Measurements from ENCODE around the gene TOP3A.
"Not testable (repeated sequence)": the region's sequence is repeated elsewhere in the genome, so short reads cannot be mapped to it uniquely, and the experiment has no call there.

TOP3A gene

DNA sequence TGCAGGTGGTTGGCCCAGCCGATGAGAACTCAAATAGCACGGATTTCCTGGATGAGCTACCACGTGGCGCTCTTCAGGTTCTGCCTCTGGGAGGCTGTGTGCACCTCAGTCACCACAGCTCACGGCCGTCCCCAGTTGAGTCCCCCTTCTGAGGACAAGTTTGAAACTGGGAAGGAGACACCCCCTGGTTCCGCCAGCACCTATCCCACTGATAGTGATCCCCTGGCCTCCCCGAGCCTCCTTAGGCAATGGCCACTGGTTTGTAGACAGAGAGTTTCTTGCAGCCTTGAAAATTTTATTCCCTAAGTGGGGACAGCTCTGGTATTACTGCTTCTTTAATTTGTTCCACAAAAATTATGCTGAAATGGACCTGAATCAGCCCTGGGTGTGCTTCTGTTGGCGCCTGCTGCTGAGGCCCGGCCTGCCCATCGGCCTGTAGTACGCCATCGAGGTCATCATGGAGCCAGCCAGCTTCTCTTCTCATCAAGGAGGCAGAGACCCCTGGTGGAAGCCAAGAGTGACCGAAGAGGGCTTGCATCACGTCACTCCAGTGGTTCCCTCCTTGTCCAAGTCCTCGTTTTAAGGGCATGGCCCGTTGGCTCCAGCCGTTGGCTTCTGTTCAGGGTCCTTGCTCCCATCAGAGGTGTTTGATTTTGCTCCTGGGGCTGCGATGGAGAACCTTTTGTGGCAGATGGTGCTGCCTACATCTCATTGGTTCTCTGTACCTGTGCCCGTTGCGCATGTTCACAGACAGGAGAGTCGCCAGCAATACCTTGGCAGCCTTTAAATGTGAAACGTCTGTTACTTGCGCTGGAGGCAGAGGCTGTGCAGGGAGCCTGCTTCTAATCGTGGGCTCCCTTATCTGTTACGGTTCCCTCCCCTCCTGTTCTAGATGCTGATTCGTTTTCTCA is 9.6 kb upstream of the TOP3A start:
- no peak for DNase-seq (ENCODE audit: low read depth in 2 of 2)

DNA sequence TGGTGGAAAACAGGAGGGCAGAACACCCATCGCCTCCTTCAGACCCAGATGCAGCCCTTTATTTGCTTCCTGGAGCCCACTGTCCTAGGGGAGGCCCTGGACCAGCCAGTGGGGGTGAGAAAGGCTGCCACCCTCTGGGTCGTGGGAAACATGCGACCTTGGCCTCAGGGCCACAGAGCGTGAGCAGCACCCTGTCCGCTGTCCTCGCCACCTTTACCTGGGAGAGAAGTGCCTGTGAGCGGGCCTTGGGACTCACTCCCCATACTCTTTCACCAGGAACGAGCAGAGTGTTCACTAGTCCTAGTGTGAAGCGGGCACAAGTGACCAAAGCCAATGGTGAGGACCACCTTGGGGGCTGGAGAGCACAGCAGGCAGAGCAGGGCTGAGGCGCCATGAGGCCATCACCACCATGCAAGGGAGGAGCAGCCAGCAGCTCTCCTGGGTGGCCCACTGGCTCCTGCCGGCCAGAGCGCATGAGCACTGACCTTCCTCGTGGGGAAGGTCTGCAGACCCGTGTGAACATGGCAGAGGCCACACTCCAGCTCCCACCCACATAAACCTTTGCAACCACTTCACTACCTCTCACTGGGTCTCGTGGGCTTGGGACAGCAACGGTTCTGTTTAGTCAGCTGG is 8.8 kb upstream of the TOP3A start:
- DNase-seq (ENCODE audit: low read depth in 2 of 2), result no peak

DNA sequence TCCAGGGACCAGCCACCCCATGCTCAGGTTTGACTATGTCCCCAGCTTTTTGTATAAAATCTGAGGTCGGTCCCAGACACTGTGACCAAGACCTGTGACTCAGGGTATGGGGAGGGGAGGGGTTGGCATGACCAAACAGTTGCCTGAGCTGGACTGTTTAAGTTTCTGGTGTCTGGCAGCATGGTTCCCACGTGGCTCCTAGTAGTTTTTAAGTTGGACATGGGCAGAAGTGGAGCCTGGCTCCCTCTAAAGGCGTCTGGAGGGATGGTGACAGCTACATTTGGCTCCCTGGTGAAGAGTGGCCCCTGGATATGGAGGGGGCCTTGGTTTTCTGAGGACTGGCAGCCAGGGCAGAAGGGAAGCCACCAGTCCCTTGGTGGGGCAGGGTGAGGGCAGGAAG is 8.2 kb upstream of the TOP3A start:
- DNase-seq (ENCODE audit: low read depth in 2 of 2), result no peak

DNA sequence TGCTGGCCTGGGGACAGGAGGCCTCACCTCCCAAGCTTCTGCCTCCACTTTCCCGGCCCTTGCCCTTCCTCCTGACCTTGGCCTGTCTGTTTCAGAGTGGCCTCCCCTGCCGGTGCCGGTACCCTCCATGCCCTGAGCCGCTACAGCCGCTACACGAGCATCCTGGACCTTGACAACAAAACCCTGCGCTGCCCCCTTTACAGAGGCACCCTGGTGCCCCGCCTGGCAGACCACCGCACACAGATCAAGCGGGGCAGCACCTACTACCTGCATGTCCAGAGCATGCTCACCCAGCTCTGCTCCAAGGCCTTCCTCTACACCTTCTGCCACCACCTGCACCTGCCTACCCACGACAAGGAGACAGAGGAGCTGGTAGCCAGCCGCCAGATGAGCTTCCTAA is 7.7 kb upstream of the TOP3A start:
- DNase-seq (ENCODE audit: low read depth in 2 of 2), result no peak

DNA sequence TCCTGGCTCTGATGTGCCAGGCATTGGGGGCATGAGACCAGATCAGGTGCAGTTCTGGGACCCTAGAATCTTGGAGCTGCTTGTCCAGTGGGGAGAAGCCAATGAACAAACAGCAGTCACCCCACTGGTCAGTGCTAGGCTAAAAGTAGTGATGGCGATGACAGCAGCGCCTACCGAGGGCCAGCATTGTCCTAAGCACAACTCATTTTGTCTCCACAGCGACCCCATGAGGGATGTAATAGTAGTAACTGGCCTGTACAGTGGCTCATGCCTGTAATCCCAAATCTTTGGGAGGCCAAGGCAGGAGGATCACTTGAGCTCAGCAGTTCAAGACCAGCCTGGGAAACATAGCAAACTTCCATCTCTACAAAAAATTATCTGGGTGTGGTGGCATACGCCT is 6.5 kb upstream of the TOP3A start:
- no peak for DNase-seq (ENCODE audit: low read depth in 2 of 2)

DNA sequence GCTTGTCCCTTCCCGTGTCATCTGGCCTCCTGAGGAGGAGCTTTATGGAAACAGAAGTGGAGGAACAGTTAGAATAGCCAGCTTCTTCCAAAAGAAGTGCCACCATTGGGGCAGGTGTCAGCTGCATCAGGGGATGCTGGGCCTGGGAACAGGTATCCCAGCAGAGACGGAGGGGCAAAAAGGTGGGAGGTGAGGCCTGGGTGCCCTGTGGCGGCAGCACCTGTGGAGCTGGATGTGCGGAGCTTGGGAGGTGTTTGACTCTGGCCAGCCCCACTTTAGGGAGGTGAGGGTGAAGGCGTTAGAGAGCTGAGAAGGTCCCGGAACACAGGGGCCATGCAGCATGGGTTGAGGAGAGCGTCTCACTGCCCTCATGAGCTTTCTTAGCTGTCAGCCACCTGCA is 5.5 kb upstream of the TOP3A start:
- no peak for DNase-seq (ENCODE audit: low read depth in 2 of 2)

DNA sequence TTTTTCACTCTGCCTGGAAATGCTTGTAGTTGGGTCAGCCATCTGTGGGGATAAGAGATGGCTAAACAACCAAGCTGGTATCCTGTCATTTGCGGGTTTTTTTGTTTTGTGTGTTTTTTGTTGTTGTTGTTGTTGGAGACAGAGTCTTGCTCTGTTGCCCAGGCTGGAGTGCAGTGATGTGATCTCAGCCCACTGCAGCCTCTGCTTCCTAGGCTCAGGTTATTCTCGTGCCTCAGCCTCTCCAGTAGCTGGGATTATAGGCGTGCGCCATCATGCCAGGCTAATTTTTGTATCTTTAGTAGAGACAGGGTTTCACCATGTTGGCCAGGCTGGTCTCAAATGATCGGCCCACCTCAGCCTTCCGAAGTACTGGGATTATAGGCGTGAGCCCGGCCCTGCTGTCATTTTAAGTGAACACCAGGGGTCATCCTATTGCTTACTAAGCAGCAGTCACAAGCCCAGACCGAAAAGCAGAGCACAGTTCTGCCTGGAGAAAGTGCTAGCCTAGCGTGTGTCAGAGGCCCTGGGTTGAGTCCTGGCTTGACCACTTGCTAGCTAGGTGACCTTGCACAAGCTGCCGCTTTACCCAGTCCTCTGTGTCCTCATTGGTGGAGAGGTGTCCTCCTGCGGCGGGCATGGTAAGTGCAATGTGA is 4.9 kb upstream of the TOP3A start:
- DNase-seq (ENCODE audit: low read depth in 2 of 2), result peak; percentile 9 to 16

DNA sequence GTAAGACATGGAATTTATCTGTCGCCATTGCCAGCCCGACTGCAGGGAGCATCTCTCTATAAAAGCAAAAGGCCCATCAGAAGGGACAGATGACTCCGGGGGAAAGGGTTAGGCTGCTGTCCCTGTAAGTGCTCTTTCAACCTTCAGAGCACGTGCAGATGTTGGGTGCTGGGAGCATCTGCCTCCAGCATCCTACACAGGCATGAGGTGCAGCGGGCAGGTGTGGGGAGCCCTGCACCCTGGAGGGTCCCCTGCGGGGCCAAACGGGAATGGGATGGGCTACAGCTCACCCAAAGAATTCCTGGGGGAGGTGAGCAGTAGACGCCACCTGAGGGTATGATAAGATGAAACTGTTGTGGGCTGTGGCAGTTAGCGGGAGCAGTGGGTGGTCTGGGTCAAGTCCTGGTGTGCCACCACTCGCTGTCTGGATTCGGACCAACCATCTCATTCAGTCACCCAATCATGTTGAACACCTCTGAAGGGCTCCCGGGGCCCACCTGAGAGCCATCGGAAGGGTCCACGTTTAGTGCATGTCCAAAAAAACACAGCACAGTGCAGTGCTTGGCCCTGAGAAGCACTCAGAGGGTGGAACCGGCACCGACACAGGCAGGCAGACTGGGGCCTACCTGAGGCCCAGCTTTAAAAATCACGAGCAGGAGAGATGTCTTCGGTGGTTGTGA is 4.1 kb upstream of the TOP3A start:
- no peak for DNase-seq (ENCODE audit: low read depth in 2 of 2)

DNA sequence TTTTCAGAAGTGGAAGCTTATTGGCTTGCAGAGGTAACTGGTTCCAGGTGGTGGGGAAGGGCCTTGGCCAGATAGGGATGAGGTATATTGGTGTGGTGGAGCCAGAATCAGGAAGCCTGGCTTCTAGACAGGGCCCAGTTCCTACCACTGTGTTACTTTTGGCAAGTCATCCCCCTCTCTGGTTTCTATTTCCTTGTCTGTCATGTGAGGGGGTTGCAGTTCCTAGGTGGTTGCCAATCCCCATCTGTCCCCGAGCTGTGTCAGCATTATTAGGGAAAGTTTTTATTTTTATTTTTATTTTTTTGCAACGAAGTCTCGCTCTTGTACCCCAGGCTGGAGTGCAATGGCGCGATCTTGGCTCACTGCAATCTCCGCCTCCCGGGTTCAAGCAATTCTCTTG is 3.3 kb upstream of the TOP3A start:
- no peak for DNase-seq (ENCODE audit: low read depth in 2 of 2)

DNA sequence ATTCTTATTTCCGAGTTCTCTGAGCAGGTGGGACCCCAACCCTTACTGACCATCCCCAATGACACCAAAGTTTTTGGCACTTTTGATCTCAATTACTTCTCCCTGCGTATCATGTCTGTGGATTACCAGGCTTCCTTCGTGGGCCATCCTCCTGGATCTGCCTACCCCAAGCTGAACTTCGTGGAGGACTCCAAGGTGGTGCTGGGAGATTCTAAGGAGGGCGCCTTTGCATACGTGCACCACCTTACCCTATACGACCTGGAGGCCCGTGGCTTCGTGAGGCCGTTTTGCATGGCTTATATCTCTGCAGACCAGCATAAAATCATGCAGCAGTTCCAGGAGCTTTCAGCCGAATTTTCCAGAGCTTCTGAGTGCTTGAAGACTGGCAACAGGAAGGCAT is 1.2 kb upstream of the TOP3A start:
- DNase-seq (ENCODE audit: low read depth in 2 of 2), result no peak

DNA sequence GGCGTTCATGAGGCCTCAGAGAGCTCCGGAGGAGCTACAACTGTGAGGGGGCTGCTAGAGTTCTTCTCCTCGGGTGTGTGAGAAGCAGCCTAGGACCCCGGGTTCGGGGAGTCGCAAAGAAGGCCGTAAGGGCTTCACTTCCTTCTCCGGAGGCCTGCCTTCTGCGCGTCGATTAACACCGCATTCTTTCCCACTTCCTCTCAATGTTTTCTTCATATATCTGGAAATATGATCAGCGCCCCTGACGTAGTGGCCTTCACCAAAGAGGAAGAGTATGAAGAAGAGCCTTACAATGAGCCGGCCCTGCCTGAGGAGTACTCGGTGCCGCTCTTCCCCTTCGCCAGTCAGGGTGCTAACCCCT is 748 bp upstream of the TOP3A start:
- no peak for DNase-seq (ENCODE audit: low read depth in 2 of 2)

DNA sequence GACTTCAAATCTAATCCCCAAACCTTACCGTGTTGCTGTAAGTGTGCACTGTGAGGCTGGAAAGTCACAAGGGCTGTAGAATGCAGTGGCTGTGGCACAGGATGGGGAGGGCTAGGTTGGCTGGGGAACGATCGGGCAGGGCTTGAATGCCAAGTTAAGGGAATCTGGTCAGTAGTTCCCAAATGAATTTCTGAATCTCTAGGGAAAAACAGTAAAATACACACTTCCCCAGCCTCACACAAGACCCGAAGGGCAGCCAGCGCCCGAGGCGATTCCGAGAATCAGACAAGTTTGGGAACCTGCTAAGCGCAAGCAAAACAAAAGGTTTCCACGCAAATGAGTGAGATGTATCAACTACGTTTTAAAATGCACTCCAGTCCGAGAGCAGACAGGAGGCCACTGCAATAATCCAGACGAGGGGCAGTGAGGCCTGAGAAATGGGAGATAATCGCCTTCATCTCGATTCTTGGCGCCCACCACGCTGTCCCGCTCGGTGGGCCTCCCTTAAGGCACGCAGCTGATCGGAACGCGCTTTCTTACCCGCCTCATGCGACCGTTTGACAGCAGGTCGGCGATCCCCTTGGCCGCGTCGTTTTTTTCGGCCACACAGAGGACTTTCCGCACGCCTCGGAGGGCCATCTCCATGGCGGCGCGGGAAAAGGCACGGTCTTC is 599 bp downstream of the TOP3A start:
- no peak for DNase-seq (ENCODE audit: low read depth in 2 of 2)

DNA sequence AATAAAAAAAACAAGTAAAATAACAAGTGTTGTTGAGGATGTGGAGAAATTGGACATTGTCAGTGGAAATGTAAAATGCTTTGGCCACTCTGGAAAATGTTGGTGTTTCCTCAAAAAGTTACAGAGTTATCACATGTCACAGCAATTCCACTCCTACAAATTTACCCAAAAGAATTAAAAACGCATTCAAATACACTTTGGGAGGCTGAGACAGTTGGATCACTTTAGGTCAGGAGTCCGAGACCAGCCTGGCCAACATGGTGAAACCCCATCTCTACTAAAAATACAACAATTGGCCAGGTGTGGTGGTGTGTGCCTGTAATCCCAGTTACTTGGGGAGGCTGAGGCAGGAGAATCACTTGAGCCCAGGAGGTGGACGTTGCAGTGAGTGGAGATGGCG is 5.6 kb downstream of the TOP3A start:
- DNase-seq (ENCODE audit: low read depth in 2 of 2), result no peak

DNA sequence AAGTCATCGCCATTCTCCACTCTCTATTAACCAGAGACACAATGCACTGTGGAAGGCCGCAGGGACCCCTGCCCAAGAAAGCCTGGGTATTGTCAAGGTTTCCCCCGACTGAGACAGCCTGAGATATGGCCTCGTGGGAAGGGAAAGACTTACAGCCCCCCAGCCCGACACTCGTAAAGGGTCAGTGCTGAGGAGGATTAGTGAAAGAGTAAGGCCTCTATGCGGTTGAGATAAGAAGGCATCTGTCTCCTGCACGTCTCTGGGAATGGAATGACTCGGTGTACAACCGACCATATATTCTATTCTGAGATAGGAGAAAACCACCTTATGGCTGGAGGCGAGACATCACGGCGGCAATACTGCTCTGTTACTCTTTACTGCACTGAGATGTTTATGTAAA is 11.6 kb downstream of the TOP3A start:
- DNase-seq (ENCODE audit: low read depth in 2 of 2), result not testable (repeated sequence)

DNA sequence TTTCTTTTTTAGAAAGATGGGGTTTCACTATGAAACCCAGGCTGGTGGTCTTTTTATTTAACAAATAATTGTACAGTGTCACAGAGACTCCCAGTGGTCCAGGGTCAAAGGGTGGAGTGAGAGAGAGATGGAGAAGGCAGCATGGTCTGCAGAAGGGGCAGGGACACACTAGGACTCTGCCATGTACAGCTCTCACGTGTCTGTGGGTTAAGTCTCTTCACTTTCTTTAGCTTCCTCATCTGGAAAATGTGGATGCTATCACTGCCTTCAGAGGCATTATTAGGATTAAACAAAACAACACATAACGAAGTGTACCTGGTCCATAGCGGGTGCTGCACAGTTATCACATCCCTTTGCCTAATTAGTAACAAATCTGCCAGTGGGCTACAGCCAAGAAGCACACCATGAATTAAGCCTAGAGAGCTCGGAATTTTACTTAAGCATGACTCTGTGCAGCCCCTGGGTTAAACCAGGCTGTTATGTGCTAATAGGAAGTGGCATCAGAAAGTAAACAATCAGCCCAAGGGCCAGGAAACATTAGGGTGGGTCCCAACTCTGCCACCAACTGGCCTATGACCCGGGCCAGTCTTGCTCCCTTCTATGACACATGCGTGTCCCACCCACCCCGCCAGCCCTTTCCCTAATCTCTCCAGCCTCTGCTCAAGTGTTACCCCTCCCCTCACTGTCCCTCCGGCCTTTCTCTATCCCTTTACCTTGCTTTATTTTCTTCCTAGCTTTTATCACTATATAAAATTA is 13.9 kb downstream of the TOP3A start:
- DNase-seq (ENCODE audit: low read depth in 2 of 2), result no peak

DNA sequence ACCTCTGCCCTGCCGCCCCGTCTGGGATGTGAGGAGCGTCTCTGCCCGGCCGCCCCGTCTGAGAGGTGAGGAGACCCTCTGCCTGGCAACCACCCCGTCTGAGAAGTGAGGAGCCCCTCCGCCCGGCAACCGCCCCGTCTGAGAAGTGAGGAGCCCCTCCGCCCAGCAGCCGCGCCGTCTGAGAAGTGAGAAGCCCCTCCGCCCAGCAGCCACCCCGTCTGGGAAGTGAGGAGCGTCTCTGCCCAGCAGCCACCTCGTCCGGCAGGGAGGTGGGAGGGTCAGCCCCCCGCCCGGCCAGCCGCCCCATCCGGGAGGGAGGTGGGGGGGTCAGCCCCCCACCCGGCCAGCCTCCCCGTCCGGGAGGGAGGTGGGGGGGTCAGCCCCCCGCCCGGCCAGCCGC is 16.7 kb downstream of the TOP3A start:
- DNase-seq (ENCODE audit: low read depth in 2 of 2), result not testable (repeated sequence)

DNA sequence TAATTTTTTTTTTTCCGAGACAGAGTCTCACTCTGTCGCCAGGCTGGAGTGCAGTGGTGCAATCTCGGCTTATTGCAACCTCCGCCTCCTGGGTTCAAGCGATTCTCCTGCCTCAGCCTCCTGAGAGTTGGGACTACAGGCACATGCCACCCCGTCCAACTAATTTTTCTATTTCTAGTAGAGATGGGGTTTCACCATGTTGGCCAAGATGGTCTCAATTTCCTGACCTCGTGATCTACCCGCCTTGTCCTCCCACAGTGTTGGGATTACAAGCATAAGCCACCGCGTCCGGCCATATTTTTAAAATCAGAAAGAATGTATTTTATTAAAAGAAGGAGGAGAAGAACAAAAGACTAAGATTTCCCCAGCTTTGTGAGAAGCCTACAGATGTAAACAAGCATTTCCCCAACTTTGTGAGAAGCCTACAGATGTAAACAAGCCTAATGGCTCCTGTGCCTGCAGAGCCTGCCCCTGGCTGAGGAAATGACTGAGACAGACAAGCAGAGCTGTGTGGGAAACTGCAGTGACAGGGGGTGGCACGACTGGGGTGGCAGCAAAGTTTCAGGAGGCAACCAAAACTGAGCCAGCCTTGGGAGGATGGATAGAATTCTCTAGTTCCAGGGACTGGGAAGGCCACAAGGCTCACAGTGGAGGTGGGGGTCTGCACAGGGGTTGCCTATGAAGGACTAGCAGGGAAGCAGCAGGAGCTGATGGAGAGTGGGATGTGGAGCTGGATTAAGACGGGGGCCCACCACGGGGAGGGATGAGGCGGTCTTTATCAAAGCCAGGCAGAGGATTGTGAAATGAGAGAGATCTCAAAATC is 22.9 kb downstream of the TOP3A start:
- no peak for DNase-seq (ENCODE audit: low read depth in 2 of 2)

DNA sequence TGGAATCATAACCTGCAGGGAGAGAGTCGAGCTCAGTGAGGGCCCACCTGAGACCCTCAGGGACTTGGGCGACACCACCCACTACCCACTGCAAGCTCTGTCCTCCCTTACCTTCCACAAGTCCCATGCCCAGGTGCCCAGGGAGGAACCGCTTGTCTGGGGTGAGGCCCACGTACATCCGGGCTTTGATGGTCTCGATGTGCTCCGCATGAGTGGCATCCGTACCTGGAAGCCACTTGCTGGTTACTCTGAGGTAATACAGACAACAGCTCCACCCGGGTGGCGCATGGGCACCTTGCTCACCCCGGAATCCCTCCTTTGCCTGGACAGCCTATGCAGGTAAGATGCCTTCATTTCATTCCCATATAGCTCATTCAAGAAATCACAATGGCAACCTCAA is 29.5 kb downstream of the TOP3A start:
- no peak for DNase-seq (ENCODE audit: low read depth in 2 of 2)

DNA sequence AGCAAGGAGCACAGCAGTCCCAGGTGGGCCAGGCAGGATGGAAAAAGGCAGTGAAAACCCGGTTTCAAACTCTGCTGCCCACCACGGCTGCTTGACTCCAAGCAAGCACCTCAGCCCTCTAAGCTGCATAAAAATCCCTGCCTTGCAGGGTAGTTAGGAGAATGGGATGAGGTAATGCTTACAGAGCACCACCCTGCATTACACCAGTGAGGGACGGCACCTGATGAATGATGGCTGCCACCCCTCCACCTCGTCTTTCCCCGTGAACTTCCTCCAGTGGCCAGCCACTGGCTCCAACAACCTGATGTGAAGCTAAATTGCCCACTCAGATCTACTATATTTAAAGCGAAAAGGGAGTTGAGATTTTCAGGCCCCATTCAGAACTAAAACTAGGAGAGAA is 33.0 kb downstream of the TOP3A start:
- no peak for DNase-seq (ENCODE audit: low read depth in 2 of 2)

DNA sequence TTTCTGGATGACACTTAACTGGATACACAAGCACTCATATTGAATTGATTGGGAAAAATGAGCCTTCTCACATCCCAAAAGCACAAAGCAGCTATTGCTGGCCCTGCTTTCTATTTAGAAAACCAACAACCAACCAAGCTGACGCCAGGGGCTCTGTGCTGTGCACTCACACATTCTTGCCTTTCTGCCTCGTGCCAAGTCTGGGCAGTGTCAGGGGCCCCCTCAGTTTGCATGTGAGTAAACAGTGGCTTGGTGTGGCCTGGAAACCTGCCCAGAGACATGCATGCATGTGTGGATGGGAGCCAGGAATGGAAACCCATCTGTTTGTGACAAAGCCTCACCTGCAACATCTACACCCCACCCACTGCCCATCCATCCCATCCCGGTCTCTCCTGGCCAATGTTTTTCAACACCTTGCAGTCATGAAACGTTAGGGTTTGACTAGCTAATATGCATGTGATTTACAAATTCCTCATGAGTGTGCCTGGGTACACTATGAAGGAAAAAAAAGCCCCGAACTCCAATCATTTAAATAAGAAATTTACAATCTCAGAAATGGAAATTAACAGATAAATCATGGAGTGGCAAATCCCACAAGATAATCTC is 33.9 kb downstream of the TOP3A start:
- DNase-seq (ENCODE audit: low read depth in 2 of 2), result no peak
